NCI-H2171 treated with DMSO at 0.1 percent for 48 hours (cell line): Measurements from ENCODE around the gene XYLT2.
"Not testable (repeated sequence)": the region's sequence is repeated elsewhere in the genome, so short reads cannot be mapped to it uniquely, and the experiment has no call there.

ENCODE experiments used
- DNase-seq: peaks from one replicate; lab custom pipeline; 2025; lab: John Stamatoyannopoulos, UW

The XYLT2 gene

GRCh38 chr17:50319306-50320004, 26.5 kb upstream of the XYLT2 start:
- no peak for DNase-seq

- no peak for DNase-seq
Observed at GRCh38 chr17:50322271-50322670, 23.7 kb upstream of the XYLT2 start.

GRCh38 chr17:50323060-50323459, 22.9 kb upstream of the XYLT2 start:
- DNase-seq = no peak

- no peak for DNase-seq
Observed at GRCh38 chr17:50325906-50326305, 20.0 kb upstream of the XYLT2 start.

- DNase-seq = no peak
Observed at GRCh38 chr17:50326831-50327364, 19.0 kb upstream of the XYLT2 start.

GRCh38 chr17:50328363-50329325, 17.3 kb upstream of the XYLT2 start:
- peak; percentile 27 for DNase-seq

GRCh38 chr17:50329716-50330115, 16.2 kb upstream of the XYLT2 start:
- no peak for DNase-seq

GRCh38 chr17:50330151-50330775, 15.7 kb upstream of the XYLT2 start:
- DNase-seq = no peak

- no peak for DNase-seq
Observed at GRCh38 chr17:50331085-50331791, 14.7 kb upstream of the XYLT2 start.

- DNase-seq = no peak
Observed at GRCh38 chr17:50332196-50332595, 13.7 kb upstream of the XYLT2 start.

- DNase-seq = not testable (repeated sequence)
Observed at GRCh38 chr17:50333291-50334057, 12.5 kb upstream of the XYLT2 start.

GRCh38 chr17:50337956-50338355, 8.0 kb upstream of the XYLT2 start:
- DNase-seq = no peak

GRCh38 chr17:50338645-50339044, 7.3 kb upstream of the XYLT2 start:
- no peak for DNase-seq

GRCh38 chr17:50339381-50339780, 6.5 kb upstream of the XYLT2 start:
- DNase-seq = no peak

GRCh38 chr17:50344731-50345365, 1.1 kb upstream of the XYLT2 start:
- no peak for DNase-seq

GRCh38 chr17:50346313-50347116, 589 bp downstream of the XYLT2 start:
- DNase-seq = no peak

GRCh38 chr17:50347117-50347893, 1.4 kb downstream of the XYLT2 start:
- DNase-seq = no peak

GRCh38 chr17:50347894-50348291, 2.0 kb downstream of the XYLT2 start:
- no peak for DNase-seq
